SU-DHL-6 (cell line): ENCODE data around the gene CCDC181.

Experiments
- H2AFZ ChIP-seq: fragments of 200-600 bp; sonication (generic); 2 replicates; pipeline ENCODE4 v1.6.1; 2014; ENCODE audit warnings: low read depth, mild to moderate bottlenecking, moderate library complexity, mixed read lengths, antibody characterized with exemption, low read length; ENCODE audit not compliant: severe bottlenecking
- H3F3A ChIP-seq: fragments of 200-600 bp; shearing (Covaris generic); 2 replicates; pipeline ENCODE4 v1.6.0; 2016; ENCODE audit warnings: antibody characterized with exemption, mild to moderate bottlenecking; ENCODE audit not compliant: insufficient read depth
- H3K27ac ChIP-seq: fragments of 200-600 bp; sonication (generic); 2 replicates; pipeline ENCODE4 v1.5.1; 2016; ENCODE audit warnings: low read depth, mild to moderate bottlenecking, low read length, moderate library complexity, mixed read lengths
- H3K27me3 ChIP-seq: fragments of 200-600 bp; sonication (generic), shearing (Covaris generic); 2 replicates; pipeline ENCODE4 v1.6.0; 2014; ENCODE audit warnings: mild to moderate bottlenecking, low read length
- H3K36me3 ChIP-seq: fragments of 200-600 bp; sonication (generic); 2 replicates; pipeline ENCODE4 v1.6.1; 2014; ENCODE audit warnings: mild to moderate bottlenecking, low read length, mixed read lengths
- H3K4me2 ChIP-seq: fragments of 300-600, 200-600 bp; shearing (Covaris generic), sonication (generic); 2 replicates; pipeline ENCODE4 v1.6.0; 2014; ENCODE audit warnings: low read length, low read depth, mild to moderate bottlenecking; ENCODE audit not compliant: poor library complexity, severe bottlenecking
- H3K4me3 ChIP-seq: fragments of 200-600 bp; sonication (generic); 2 replicates; pipeline ENCODE4 v1.5.1; 2014; ENCODE audit warnings: antibody characterized with exemption, low read length, mild to moderate bottlenecking, mixed read lengths; ENCODE audit not compliant: insufficient read depth, poor library complexity, severe bottlenecking
- H3K79me2 ChIP-seq: fragments of 200-600 bp; sonication (generic); 2 replicates; pipeline ENCODE4 v1.6.1; 2014; ENCODE audit warnings: mild to moderate bottlenecking, low read length, moderate library complexity; ENCODE audit not compliant: insufficient read depth
- H3K9ac ChIP-seq: fragments of 200-600 bp; sonication (generic); 2 replicates; pipeline ENCODE4 v1.7.0; 2014; ENCODE audit warnings: mild to moderate bottlenecking, low read length
- H3K9me2 ChIP-seq: fragments of 200-600 bp; sonication (generic); replicated peaks from 2 replicates; pipeline ENCODE4 v1.6.1; 2014; ENCODE audit warnings: low read length; ENCODE audit not compliant: insufficient read depth
- H3K9me3 ChIP-seq: fragments of 200-600 bp; sonication (generic); 2 replicates; pipeline ENCODE4 v1.6.1; 2014; ENCODE audit warnings: low read length, mixed read lengths; ENCODE audit not compliant: insufficient read depth
- H4K20me1 ChIP-seq: fragments of 200-600 bp; sonication (generic); 2 replicates; pipeline ENCODE4 v1.6.1; 2014; ENCODE audit warnings: low read depth, mild to moderate bottlenecking, antibody characterized with exemption, low read length, moderate library complexity, mixed read lengths
- EZH2phosphoT487 ChIP-seq: fragments of 200-600 bp; sonication (generic), shearing (Covaris generic); conservative IDR thresholded peaks from 2 replicates; pipeline ENCODE4 v1.6.1; 2018; ENCODE audit warnings: mild to moderate bottlenecking, antibody characterized with exemption, low read length, moderate library complexity, mixed read lengths
- TF ChIP-seq, protein P1 (sequence below): fragments of 200-600 bp; sonication (generic); IDR thresholded peaks from one replicate; pipeline ENCODE4 v1.5.1; 2017; ENCODE audit warnings: antibody characterized with exemption, mild to moderate bottlenecking, low read length, moderate library complexity; ENCODE audit not compliant: insufficient read depth, poor library complexity, severe bottlenecking

CCDC181 gene

DNA sequence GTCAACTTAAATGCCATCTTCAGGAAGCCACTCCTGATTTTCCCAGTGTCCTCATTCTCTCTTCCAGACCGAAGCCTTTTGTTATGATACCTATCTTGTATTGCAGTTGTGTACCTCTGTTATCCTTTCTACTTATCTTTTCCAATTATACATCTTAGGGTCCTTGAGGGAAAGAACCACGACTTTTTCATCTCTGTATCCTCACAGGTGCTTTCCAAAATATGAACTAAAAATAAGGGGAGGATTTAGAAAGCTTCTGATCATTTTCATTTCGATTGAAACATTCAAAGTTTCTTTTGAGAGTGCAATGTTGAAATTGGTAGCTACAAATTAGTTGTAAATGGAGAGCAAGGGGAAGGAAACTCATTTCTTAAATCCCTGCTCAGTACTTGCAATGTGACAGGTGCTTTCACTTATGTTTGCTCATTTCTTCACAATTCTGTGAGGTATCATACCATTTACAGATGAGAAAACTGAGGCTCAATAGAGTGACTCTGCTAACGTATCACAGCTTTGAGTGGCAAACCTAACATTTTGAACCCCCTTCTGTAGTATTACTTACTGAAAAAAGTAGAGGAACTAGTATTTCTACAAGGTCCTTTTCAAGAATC lies 34.2 kb upstream of the CCDC181 start:
- H3K9me2 ChIP-seq = no peaks in the 10 kb centered on the region
- H3K27me3 ChIP-seq = no peaks in the 10 kb centered on the region
- no peak overlapping the region for H2AFZ ChIP-seq
- 0 out of 2 replicates have a peak, but pooled peaks cover 2% of the 10 kb centered on the region for H3K36me3 ChIP-seq
- H3F3A ChIP-seq = no peaks in the 10 kb centered on the region
- H3K79me2 ChIP-seq = no peaks in the 10 kb centered on the region
- H3K4me3 ChIP-seq = no peak overlapping the region
- peaks cover 8% of the 10 kb centered on the region; the same call in 1 of the 2 replicates for H3K9me3 ChIP-seq
- H3K9ac ChIP-seq = no peak overlapping the region
- H3K27ac ChIP-seq = no peak overlapping the region
- no peak for TF ChIP-seq EZH2phosphoT487
- TF ChIP-seq, protein P1, sequence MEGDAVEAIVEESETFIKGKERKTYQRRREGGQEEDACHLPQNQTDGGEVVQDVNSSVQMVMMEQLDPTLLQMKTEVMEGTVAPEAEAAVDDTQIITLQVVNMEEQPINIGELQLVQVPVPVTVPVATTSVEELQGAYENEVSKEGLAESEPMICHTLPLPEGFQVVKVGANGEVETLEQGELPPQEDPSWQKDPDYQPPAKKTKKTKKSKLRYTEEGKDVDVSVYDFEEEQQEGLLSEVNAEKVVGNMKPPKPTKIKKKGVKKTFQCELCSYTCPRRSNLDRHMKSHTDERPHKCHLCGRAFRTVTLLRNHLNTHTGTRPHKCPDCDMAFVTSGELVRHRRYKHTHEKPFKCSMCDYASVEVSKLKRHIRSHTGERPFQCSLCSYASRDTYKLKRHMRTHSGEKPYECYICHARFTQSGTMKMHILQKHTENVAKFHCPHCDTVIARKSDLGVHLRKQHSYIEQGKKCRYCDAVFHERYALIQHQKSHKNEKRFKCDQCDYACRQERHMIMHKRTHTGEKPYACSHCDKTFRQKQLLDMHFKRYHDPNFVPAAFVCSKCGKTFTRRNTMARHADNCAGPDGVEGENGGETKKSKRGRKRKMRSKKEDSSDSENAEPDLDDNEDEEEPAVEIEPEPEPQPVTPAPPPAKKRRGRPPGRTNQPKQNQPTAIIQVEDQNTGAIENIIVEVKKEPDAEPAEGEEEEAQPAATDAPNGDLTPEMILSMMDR = no peak
- H3K4me2 ChIP-seq = no peak overlapping the region
- no peaks in the 10 kb centered on the region for H4K20me1 ChIP-seq

DNA sequence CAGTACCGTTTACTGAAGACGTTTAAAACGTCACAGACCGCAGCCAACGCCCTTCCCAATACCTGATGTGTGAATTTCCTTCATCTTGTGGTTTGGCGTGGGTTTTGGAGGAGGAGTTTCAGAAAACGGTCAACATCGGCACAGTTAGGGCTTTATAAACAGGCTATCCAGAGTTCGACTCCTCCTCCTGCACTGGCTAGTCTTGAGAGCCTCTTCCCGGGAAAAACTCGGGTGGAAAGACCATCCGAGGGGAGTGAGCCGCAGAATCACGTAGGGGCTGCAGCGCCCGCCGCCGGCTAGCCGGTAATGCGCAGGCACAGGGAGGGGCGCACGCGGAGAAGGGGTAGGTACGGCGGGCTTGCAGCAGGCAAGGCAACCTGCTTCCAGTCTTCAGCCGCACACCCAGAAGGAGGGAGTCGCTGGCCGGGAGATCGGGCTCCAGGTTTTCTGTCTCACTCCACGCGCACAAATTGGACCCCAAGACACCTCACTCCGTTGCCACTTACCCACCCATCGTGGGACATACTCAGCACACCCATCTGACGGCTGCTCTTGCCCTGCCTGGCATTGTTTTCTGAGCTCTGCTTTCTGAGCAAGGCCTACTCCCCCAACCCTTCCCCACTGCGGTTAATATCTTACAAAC lies 33.0 kb upstream of the CCDC181 start:
- H3K4me3 ChIP-seq = no peak overlapping the region
- no peak overlapping the region for H2AFZ ChIP-seq
- no peaks in the 10 kb centered on the region for H3K79me2 ChIP-seq
- no peaks in the 10 kb centered on the region for H3K27me3 ChIP-seq
- no peaks in the 10 kb centered on the region for H4K20me1 ChIP-seq
- 0 out of 2 replicates have a peak, but pooled peaks cover 2% of the 10 kb centered on the region for H3K36me3 ChIP-seq
- no peaks in the 10 kb centered on the region for H3F3A ChIP-seq
- no peak overlapping the region for H3K4me2 ChIP-seq
- peaks cover 8% of the 10 kb centered on the region; the same call in 1 of the 2 replicates for H3K9me3 ChIP-seq
- H3K9ac ChIP-seq = no peak overlapping the region
- H3K27ac ChIP-seq = no peak overlapping the region
- TF ChIP-seq EZH2phosphoT487 = no peak
- TF ChIP-seq, protein P1 = no peak
- no peaks in the 10 kb centered on the region for H3K9me2 ChIP-seq

DNA sequence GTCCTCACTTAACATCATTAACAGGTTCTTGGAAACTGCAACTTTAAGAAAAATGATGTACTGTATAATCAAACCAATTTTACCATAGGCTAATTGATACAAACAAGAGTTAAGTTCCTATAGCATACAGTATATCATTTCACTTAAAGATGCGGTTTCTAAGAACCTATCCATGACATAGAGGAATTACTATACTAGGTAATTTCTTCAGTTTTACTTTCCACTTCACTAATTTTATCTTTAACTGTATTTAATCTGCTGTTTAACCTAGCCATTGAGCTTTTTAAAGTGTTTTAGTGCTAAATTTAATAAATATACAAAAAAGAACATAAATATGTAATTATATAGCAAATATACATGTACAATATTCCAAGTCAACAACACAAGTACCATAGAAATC lies 30.2 kb upstream of the CCDC181 start:
- TF ChIP-seq, protein P1 = no peak
- TF ChIP-seq EZH2phosphoT487 = no peak
- 0 out of 2 replicates have a peak, but pooled peaks cover 2% of the 10 kb centered on the region for H3K36me3 ChIP-seq
- no peak overlapping the region for H3K27ac ChIP-seq
- H3K9me2 ChIP-seq = no peaks in the 10 kb centered on the region
- no peaks in the 10 kb centered on the region for H3K27me3 ChIP-seq
- peaks cover 8% of the 10 kb centered on the region; the same call in 1 of the 2 replicates for H3K9me3 ChIP-seq
- H3K4me2 ChIP-seq = no peak overlapping the region
- no peak overlapping the region for H3K4me3 ChIP-seq
- H3F3A ChIP-seq = no peaks in the 10 kb centered on the region
- H2AFZ ChIP-seq = no peak overlapping the region
- no peak overlapping the region for H3K9ac ChIP-seq
- H3K79me2 ChIP-seq = no peaks in the 10 kb centered on the region
- no peaks in the 10 kb centered on the region for H4K20me1 ChIP-seq
